Choroid plexus epithelial cell (primary cell): ENCODE data around the gene TSKU.

Experiments
- DNase-seq: peaks from one replicate; pipeline ENCODE4 v3.0.0-alpha.2; 2010; ENCODE audit warnings: low read depth
- H3K4me3 ChIP-seq: 2 replicates; pipeline ENCODE4 v1.5.1; 2011; ENCODE audit warnings: low read depth, mild to moderate bottlenecking, control low read depth, low read length, moderate library complexity
- TF ChIP-seq, protein P1 (sequence below): conservative IDR thresholded peaks from 2 replicates; pipeline ENCODE4 v1.5.1; 2011; ENCODE audit warnings: low read depth, mild to moderate bottlenecking, control low read depth, inconsistent platforms, low read length, moderate library complexity

Gene TSKU

DNA sequence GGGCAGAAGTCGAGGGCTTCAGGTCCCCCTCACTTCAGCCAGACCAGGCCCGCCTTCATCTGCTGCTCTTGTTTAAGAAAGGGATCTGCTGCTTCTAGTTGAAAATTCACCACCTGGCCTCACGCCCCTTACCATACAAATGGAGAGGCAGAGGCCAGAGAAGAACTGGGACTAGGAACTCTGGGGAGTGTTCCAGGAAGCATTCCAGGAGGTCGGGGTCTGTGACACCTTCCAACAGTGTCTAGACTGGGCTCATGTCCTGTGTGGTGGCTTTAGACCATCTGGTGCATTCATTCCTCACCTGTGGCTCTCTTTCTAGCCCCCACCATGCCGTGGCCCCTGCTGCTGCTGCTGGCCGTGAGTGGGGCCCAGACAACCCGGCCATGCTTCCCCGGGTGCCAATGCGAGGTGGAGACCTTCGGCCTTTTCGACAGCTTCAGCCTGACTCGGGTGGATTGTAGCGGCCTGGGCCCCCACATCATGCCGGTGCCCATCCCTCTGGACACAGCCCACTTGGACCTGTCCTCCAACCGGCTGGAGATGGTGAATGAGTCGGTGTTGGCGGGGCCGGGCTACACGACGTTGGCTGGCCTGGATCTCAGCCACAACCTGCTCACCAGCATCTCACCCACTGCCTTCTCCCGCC lies 12.3 kb downstream of the TSKU start:
- no peak overlapping the region for H3K4me3 ChIP-seq
- TF ChIP-seq, protein P1, sequence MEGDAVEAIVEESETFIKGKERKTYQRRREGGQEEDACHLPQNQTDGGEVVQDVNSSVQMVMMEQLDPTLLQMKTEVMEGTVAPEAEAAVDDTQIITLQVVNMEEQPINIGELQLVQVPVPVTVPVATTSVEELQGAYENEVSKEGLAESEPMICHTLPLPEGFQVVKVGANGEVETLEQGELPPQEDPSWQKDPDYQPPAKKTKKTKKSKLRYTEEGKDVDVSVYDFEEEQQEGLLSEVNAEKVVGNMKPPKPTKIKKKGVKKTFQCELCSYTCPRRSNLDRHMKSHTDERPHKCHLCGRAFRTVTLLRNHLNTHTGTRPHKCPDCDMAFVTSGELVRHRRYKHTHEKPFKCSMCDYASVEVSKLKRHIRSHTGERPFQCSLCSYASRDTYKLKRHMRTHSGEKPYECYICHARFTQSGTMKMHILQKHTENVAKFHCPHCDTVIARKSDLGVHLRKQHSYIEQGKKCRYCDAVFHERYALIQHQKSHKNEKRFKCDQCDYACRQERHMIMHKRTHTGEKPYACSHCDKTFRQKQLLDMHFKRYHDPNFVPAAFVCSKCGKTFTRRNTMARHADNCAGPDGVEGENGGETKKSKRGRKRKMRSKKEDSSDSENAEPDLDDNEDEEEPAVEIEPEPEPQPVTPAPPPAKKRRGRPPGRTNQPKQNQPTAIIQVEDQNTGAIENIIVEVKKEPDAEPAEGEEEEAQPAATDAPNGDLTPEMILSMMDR, result no peak
- no peak for DNase-seq

DNA sequence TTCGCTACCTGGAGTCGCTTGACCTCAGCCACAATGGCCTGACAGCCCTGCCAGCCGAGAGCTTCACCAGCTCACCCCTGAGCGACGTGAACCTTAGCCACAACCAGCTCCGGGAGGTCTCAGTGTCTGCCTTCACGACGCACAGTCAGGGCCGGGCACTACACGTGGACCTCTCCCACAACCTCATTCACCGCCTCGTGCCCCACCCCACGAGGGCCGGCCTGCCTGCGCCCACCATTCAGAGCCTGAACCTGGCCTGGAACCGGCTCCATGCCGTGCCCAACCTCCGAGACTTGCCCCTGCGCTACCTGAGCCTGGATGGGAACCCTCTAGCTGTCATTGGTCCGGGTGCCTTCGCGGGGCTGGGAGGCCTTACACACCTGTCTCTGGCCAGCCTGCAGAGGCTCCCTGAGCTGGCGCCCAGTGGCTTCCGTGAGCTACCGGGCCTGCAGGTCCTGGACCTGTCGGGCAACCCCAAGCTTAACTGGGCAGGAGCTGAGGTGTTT lies 12.8 kb downstream of the TSKU start:
- TF ChIP-seq, protein P1, result no peak
- DNase-seq, result no peak
- no peak overlapping the region for H3K4me3 ChIP-seq

DNA sequence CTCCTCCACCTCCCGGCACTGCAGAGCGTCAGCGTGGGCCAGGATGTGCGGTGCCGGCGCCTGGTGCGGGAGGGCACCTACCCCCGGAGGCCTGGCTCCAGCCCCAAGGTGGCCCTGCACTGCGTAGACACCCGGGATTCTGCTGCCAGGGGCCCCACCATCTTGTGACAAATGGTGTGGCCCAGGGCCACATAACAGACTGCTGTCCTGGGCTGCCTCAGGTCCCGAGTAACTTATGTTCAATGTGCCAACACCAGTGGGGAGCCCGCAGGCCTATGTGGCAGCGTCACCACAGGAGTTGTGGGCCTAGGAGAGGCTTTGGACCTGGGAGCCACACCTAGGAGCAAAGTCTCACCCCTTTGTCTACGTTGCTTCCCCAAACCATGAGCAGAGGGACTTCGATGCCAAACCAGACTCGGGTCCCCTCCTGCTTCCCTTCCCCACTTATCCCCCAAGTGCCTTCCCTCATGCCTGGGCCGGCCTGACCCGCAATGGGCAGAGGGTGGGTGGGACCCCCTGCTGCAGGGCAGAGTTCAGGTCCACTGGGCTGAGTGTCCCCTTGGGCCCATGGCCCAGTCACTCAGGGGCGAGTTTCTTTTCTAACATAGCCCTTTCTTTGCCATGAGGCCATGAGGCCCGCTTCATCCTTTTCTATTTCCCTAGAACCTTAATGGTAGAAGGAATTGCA lies 13.5 kb downstream of the TSKU start:
- no peak overlapping the region for H3K4me3 ChIP-seq
- TF ChIP-seq, protein P1, result no peak
- DNase-seq, result no peak

DNA sequence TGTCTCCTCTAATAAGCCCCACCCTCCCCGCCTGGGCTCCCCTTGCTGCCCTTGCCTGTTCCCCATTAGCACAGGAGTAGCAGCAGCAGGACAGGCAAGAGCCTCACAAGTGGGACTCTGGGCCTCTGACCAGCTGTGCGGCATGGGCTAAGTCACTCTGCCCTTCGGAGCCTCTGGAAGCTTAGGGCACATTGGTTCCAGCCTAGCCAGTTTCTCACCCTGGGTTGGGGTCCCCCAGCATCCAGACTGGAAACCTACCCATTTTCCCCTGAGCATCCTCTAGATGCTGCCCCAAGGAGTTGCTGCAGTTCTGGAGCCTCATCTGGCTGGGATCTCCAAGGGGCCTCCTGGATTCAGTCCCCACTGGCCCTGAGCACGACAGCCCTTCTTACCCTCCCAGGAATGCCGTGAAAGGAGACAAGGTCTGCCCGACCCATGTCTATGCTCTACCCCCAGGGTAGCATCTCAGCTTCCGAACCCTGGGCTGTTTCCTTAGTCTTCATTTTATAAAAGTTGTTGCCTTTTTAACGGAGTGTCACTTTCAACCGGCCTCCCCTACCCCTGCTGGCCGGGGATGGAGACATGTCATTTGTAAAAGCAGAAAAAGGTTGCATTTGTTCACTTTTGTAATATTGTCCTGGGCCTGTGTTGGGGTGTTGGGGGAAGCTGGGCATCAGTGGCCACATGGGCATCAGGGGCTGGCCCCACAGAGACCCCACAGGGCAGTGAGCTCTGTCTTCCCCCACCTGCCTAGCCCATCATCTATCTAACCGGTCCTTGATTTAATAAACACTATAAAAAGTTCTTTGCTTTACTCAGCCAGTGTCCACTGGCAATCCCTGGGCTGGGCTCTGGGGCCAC lies 14.4 kb downstream of the TSKU start:
- TF ChIP-seq, protein P1, result no peak
- H3K4me3 ChIP-seq, result no peak overlapping the region
- no peak for DNase-seq

DNA sequence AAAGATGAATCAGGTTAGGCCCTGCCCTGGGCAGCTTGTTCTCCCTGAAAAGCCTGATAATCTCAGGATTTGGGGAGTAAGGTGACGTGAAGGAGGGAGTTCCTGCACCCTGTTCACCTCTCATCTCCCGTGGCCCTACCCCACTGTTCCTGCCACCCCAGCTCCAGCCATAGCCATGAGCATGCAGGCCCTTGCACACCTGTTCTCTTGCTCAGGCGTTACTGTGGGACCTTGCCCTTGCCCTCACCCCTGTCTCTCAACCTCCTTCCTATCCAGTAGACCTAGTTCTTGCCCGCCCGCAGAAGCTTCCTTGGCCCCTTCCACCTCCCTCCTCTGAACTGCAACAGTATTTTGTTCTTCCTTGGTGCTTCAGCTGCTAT lies 15.0 kb downstream of the TSKU start:
- DNase-seq, result no peak
- TF ChIP-seq, protein P1, result no peak
- H3K4me3 ChIP-seq, result no peak overlapping the region

DNA sequence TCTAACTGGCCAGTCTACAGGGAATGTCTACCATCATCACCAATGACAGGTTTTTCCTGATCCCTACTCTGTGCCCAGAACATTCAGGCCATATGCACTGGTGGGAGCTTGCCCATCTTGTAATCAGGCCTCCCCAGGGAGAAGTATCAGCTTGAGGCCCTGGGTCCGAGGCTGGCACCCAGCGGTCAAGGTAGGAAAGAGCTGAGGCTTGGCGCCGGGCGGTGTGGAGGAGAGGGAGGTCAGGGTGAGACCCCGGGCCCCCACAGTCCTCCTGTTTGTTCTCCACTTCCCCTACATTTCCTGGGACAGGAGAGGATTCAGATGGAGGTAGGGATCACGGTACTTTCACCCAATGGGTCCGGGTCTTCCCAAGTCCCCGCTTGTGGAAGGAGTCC lies 15.5 kb downstream of the TSKU start:
- no peak for DNase-seq
- H3K4me3 ChIP-seq, result no peak overlapping the region
- TF ChIP-seq, protein P1, result no peak
